ENCODE data around the gene B4GALNT4. TPM values are rescaled to one million over a fixed set of nuclear protein-coding genes. Genes with fewer than 3 reads are reported as not detected.

Gene B4GALNT4
- total and polyA plus RNA-seq, 2 of the 13 experiments (the other 11 are each of a cell fraction or from before 2014, with no cell fraction given), result 30.5 to 50.1 TPM

GRCh38 chr11:390175-390574 lies 20.9 kb downstream of the B4GALNT4 start (continued):
- no peak for TF ChIP-seq ZBTB40 (IDR thresholded peaks at IDR 0.05)
- no peak for TF ChIP-seq ZBTB40 (CRISPR knock-in tag; IDR thresholded peaks at IDR 0.05)
- TF ChIP-seq, protein P1, sequence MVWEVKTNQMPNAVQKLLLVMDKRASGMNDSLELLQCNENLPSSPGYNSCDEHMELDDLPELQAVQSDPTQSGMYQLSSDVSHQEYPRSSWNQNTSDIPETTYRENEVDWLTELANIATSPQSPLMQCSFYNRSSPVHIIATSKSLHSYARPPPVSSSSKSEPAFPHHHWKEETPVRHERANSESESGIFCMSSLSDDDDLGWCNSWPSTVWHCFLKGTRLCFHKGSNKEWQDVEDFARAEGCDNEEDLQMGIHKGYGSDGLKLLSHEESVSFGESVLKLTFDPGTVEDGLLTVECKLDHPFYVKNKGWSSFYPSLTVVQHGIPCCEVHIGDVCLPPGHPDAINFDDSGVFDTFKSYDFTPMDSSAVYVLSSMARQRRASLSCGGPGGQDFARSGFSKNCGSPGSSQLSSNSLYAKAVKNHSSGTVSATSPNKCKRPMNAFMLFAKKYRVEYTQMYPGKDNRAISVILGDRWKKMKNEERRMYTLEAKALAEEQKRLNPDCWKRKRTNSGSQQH (CRISPR knock-in tag; IDR thresholded peaks at IDR 0.05; ENCODE audit: low read depth), result no peak
- no peak for TF ChIP-seq PAF1 (CRISPR knock-in tag; IDR thresholded peaks at IDR 0.05)
- no peak for TF ChIP-seq SNRNP70 (IDR thresholded peaks at IDR 0.05; ENCODE audit: low read depth, low read length)
- no peak for TF ChIP-seq KDM4B (CRISPR knock-in tag; IDR thresholded peaks at IDR 0.05)
- no peak for TF ChIP-seq ZBTB8A (CRISPR knock-in tag; IDR thresholded peaks at IDR 0.05; ENCODE audit: borderline replicate concordance, low read depth)
- no peak for TF ChIP-seq SP5 (CRISPR knock-in tag; IDR thresholded peaks at IDR 0.05; ENCODE audit: borderline replicate concordance, low read depth)
- TF ChIP-seq, protein P2, sequence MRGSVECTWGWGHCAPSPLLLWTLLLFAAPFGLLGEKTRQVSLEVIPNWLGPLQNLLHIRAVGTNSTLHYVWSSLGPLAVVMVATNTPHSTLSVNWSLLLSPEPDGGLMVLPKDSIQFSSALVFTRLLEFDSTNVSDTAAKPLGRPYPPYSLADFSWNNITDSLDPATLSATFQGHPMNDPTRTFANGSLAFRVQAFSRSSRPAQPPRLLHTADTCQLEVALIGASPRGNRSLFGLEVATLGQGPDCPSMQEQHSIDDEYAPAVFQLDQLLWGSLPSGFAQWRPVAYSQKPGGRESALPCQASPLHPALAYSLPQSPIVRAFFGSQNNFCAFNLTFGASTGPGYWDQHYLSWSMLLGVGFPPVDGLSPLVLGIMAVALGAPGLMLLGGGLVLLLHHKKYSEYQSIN (CRISPR knock-in tag; IDR thresholded peaks at IDR 0.05; ENCODE audit: borderline replicate concordance), result no peak
- no peak for TF ChIP-seq GATAD1 (CRISPR knock-in tag; IDR thresholded peaks at IDR 0.05)
- TF ChIP-seq, protein P3, sequence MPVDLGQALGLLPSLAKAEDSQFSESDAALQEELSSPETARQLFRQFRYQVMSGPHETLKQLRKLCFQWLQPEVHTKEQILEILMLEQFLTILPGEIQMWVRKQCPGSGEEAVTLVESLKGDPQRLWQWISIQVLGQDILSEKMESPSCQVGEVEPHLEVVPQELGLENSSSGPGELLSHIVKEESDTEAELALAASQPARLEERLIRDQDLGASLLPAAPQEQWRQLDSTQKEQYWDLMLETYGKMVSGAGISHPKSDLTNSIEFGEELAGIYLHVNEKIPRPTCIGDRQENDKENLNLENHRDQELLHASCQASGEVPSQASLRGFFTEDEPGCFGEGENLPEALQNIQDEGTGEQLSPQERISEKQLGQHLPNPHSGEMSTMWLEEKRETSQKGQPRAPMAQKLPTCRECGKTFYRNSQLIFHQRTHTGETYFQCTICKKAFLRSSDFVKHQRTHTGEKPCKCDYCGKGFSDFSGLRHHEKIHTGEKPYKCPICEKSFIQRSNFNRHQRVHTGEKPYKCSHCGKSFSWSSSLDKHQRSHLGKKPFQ (CRISPR knock-in tag; IDR thresholded peaks at IDR 0.05; ENCODE audit: insufficient replicate concordance), result no peak
- TF ChIP-seq, protein P4, sequence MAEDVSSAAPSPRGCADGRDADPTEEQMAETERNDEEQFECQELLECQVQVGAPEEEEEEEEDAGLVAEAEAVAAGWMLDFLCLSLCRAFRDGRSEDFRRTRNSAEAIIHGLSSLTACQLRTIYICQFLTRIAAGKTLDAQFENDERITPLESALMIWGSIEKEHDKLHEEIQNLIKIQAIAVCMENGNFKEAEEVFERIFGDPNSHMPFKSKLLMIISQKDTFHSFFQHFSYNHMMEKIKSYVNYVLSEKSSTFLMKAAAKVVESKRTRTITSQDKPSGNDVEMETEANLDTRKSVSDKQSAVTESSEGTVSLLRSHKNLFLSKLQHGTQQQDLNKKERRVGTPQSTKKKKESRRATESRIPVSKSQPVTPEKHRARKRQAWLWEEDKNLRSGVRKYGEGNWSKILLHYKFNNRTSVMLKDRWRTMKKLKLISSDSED (CRISPR knock-in tag; IDR thresholded peaks at IDR 0.05), result no peak
- no peak for TF ChIP-seq WIZ (CRISPR knock-in tag; IDR thresholded peaks at IDR 0.05)
- TF ChIP-seq ZNF430 (CRISPR knock-in tag; IDR thresholded peaks at IDR 0.05), result no peak
- TF ChIP-seq PCBP2 (optimal IDR thresholded peaks at IDR 0.05; ENCODE audit: low read depth, low read length, poor library complexity, severe bottlenecking), result no peak
- 0 out of 2 replicates have a peak, but pooled peaks have one; percentile 16 for TF ChIP-seq FOXO1 (CRISPR knock-in tag; IDR thresholded peaks at IDR 0.05)
